Activated naive CD8-positive, alpha-beta T cell treated with anti-CD3 and anti-CD28 coated beads, Interleukin-2, amount 50 U/mL, for 24 hours (primary cell): Measurements from ENCODE around the gene WHAMM.

Experiments used
- ATAC-seq: fragments of 150-1000 bp; cut with Tn5 transposase; one replicate; pipeline ENCODE4 v1.10.0; 2021
- DNase-seq: peaks from one replicate; pipeline ENCODE4 v3.0.0; 2021
- H3K27ac Mint-ChIP-seq: one replicate; pipeline ENCODE4 v1.8.0; 2021; ENCODE audit warnings: mild to moderate bottlenecking, mixed read lengths
- H3K27me3 Mint-ChIP-seq: one replicate; pipeline ENCODE4 v1.8.0; 2021; ENCODE audit warnings: mixed read lengths
- H3K36me3 Mint-ChIP-seq: one replicate; pipeline ENCODE4 v1.8.0; 2021; ENCODE audit warnings: low read depth, mixed read lengths
- H3K4me1 Mint-ChIP-seq: one replicate; pipeline ENCODE4 v1.8.0; 2021; ENCODE audit warnings: mixed read lengths
- H3K4me3 Mint-ChIP-seq: one replicate; pipeline ENCODE4 v1.8.0; 2021; ENCODE audit warnings: mild to moderate bottlenecking, moderate library complexity, mixed read lengths
- H3K9me3 Mint-ChIP-seq: one replicate; pipeline ENCODE4 v1.8.0; 2021; ENCODE audit warnings: mixed read lengths

The WHAMM gene

GRCh38 chr15:82881747-82882146 is 72.3 kb downstream of the WHAMM start:
- ATAC-seq (no peak), DNase-seq (no peak)
- no peaks in the 10 kb centered on the region for H3K27me3 Mint-ChIP-seq
- H3K36me3 Mint-ChIP-seq: no peaks in the 10 kb centered on the region
- no peaks in the 10 kb centered on the region for H3K4me1 Mint-ChIP-seq
- H3K27ac Mint-ChIP-seq: no peak overlapping the region
- no peaks in the 10 kb centered on the region for H3K9me3 Mint-ChIP-seq
- no peak overlapping the region for H3K4me3 Mint-ChIP-seq

DNA sequence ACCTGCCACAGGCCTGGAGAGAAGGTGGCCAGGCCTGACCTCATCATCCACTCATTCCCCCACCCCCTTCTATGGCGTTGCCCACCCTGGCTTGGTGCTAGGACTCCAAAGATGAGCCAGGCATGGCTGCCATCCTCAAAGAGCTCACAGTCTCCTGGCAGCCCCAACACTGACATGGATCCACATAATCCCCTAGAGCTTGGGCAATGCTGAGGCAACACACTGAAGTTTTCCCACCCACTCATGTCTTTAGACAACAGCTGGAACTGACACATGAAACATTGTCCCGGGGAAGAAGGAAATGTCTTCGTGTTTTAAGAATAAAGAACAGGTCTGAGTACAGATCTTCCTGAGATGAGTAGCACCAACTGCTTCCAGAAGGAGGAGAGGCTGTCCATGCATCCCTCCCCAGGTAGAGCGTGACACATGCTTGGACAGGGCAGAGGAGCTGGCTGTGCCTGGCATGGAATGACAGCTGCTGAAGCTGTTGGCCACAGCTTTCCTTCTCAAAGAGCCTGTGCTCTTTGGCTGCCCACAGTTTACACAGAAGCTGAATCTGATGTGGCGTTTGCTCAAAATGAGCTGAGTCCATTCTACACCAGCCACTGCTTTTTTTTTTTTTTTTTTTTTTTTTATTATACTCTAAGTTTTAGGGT is 73.0 kb downstream of the WHAMM start:
- H3K36me3 Mint-ChIP-seq: no peaks in the 10 kb centered on the region
- H3K27me3 Mint-ChIP-seq: no peaks in the 10 kb centered on the region
- ATAC-seq: no peak
- H3K4me3 Mint-ChIP-seq: no peak overlapping the region
- no peak for DNase-seq
- no peak overlapping the region for H3K27ac Mint-ChIP-seq
- H3K4me1 Mint-ChIP-seq: no peaks in the 10 kb centered on the region
- H3K9me3 Mint-ChIP-seq: no peaks in the 10 kb centered on the region
